H1 (cell line): Measurements from ENCODE around the gene ASB7.

Experiments
- BCL11A ChIP-seq, 2 experiments: IDR thresholded peaks; one replicate each; pipeline ENCODE4 v1.6.1; 2011; ENCODE audit warnings: low read depth in 2 of 2, low read length in 2 of 2, mild to moderate bottlenecking in 2 of 2
- EP300 ChIP-seq, 2 experiments: IDR thresholded peaks; 1 replicate in 1 of 2; 2 replicates in 1 of 2; pipeline ENCODE4 v1.6.1; 2011 to 2012; ENCODE audit warnings: low read depth in 2 of 2, low read length in 2 of 2, mild to moderate bottlenecking in 2 of 2, borderline replicate concordance in 1 of 2, inconsistent platforms in 1 of 2, moderate library complexity in 1 of 2
- EZH2 ChIP-seq: fragments of 200-600 bp; sonication (generic); IDR thresholded peaks from 2 replicates; pipeline ENCODE4 v1.7.1; 2012; ENCODE audit warnings: low read depth, mild to moderate bottlenecking, moderate library complexity, low read length, inconsistent platforms; ENCODE audit not compliant: severe bottlenecking
- GABPA ChIP-seq: IDR thresholded peaks from 2 replicates; pipeline ENCODE4 v1.6.1; 2011; ENCODE audit warnings: mild to moderate bottlenecking, low read length, moderate library complexity, borderline replicate concordance; ENCODE audit not compliant: insufficient read depth
- HDAC2 ChIP-seq, 2 experiments: fragments of 300-600 bp in 1 of 2; sonication (generic) in 1 of 2; IDR thresholded peaks; 2 replicates each; pipeline ENCODE4 v1.6.1; 2011 to 2012; ENCODE audit warnings: low read depth in 2 of 2, low read length in 2 of 2, mild to moderate bottlenecking in 2 of 2, moderate library complexity in 2 of 2, borderline replicate concordance in 1 of 2, inconsistent platforms in 1 of 2
- KDM5A ChIP-seq: fragments of 200-600 bp; IDR thresholded peaks from 2 replicates; pipeline ENCODE4 v1.7.1; 2012; ENCODE audit warnings: mild to moderate bottlenecking, low read length, inconsistent platforms, mixed read lengths
- POLR2A ChIP-seq, 2 experiments: IDR thresholded peaks; 1 replicate in 1 of 2; 2 replicates in 1 of 2; pipeline ENCODE4 v1.6.1; 2011; ENCODE audit warnings: low read depth in 2 of 2, low read length in 2 of 2, mild to moderate bottlenecking in 2 of 2; ENCODE audit errors: control extremely low read depth in 1 of 2
- POLR2AphosphoS5 ChIP-seq: IDR thresholded peaks from 2 replicates; pipeline ENCODE4 v1.6.1; 2011; ENCODE audit warnings: low read depth, low read length
- RNF2 ChIP-seq: fragments of 200-900, 300-1000 bp; sonication (generic); IDR thresholded peaks from 2 replicates; pipeline ENCODE4 v1.7.1; 2016; ENCODE audit warnings: borderline replicate concordance, low read depth, mild to moderate bottlenecking, antibody characterized with exemption, low read length; ENCODE audit not compliant: poor library complexity, severe bottlenecking; ENCODE audit errors: missing control alignments
- SP2 ChIP-seq: IDR thresholded peaks from 2 replicates; pipeline ENCODE4 v1.6.1; 2012; ENCODE audit warnings: mild to moderate bottlenecking, low read length, inconsistent platforms
- TF ChIP-seq, protein P1 (sequence below), 3 experiments: IDR thresholded peaks; 1 replicate in 2 of 3; 2 replicates in 1 of 3; pipeline versions ENCODE4 v1.5.1 to v1.6.1; 2011; ENCODE audit warnings: low read length in 3 of 3, mild to moderate bottlenecking in 3 of 3, inconsistent platforms in 2 of 3, low read depth in 1 of 3, moderate library complexity in 1 of 3; ENCODE audit not compliant: insufficient read depth in 1 of 3; ENCODE audit errors: control extremely low read depth in 1 of 3

DNA sequence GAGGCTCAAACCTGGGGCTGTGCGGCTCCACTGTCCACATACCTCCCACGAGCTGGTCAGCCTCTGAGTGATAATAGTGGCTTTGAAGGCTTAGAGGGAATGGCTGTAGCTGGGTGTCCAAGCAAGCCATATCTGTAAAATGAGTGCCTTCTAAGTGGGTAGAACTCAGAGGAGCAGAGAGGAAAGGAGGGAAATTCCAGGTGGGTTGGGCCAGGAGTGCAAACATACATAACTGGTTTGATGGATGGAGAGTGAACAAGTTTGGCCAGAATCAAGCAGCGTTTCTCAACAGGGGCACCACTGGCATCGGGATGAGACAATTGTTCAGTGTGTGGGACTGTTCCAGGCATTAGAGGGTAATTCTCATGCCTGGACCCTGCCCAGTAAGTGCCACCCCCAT lies 91.1 kb downstream of the ASB7 start:
- TF ChIP-seq EZH2, result no peak
- no peak for TF ChIP-seq RNF2
- TF ChIP-seq BCL11A (IDR thresholded peaks at IDR 0.05; ENCODE audit: low read depth in 2 of 2, low read length in 2 of 2), result no peak
- TF ChIP-seq SP2, result no peak
- no peak for TF ChIP-seq HDAC2 (IDR thresholded peaks at IDR 0.05; ENCODE audit: borderline replicate concordance in 1 of 2, low read depth in 2 of 2, low read length in 2 of 2)
- TF ChIP-seq KDM5A, result no peak
- no peak for TF ChIP-seq POLR2A (IDR thresholded peaks at IDR 0.05; ENCODE audit: control extremely low read depth in 1 of 2, low read depth in 2 of 2, low read length in 2 of 2)
- no peak for TF ChIP-seq GABPA
- TF ChIP-seq POLR2AphosphoS5, result no peak
- TF ChIP-seq, protein P1, sequence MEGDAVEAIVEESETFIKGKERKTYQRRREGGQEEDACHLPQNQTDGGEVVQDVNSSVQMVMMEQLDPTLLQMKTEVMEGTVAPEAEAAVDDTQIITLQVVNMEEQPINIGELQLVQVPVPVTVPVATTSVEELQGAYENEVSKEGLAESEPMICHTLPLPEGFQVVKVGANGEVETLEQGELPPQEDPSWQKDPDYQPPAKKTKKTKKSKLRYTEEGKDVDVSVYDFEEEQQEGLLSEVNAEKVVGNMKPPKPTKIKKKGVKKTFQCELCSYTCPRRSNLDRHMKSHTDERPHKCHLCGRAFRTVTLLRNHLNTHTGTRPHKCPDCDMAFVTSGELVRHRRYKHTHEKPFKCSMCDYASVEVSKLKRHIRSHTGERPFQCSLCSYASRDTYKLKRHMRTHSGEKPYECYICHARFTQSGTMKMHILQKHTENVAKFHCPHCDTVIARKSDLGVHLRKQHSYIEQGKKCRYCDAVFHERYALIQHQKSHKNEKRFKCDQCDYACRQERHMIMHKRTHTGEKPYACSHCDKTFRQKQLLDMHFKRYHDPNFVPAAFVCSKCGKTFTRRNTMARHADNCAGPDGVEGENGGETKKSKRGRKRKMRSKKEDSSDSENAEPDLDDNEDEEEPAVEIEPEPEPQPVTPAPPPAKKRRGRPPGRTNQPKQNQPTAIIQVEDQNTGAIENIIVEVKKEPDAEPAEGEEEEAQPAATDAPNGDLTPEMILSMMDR (IDR thresholded peaks at IDR 0.05; ENCODE audit: control extremely low read depth in 1 of 3, insufficient read depth in 1 of 3, low read depth in 1 of 3, low read length in 3 of 3), result no peak
- TF ChIP-seq EP300 (IDR thresholded peaks at IDR 0.05; ENCODE audit: borderline replicate concordance in 1 of 2, low read depth in 2 of 2, low read length in 2 of 2), result no peak
